Mucosa of descending colon (tissue), 3 donors: ENCODE data around the gene SPDYE2B. TPM values are rescaled to one million over a fixed set of nuclear protein-coding genes. Genes with fewer than 3 reads are reported as not detected.
"Not testable (repeated sequence)": the region's sequence is repeated elsewhere in the genome, so short reads cannot be mapped to it uniquely, and the experiment has no call there.

Source experiments
- ATAC-seq: fragments of 200-7000 bp; cut with Tn5 transposase; one replicate; pipeline ENCODE4 v1.9.1; 2020; ENCODE audit warnings: mild to moderate bottlenecking, moderate library complexity
- DNase-seq, 3 donors: peaks; one replicate each; pipeline ENCODE4 v3.0.0-alpha.2; 2020
- H3K36me3 ChIP-seq: fragments of 200-600 bp; one replicate; pipeline ENCODE4 v1.8.0; 2021; ENCODE audit warnings: low read depth, mild to moderate bottlenecking
- H3K4me1 ChIP-seq: fragments of 200-600 bp; one replicate; pipeline ENCODE4 v1.8.0; 2021; ENCODE audit warnings: low read depth, mild to moderate bottlenecking
- H3K4me3 ChIP-seq: fragments of 200-600 bp; one replicate; pipeline ENCODE4 v1.8.0; 2021; ENCODE audit warnings: mild to moderate bottlenecking
- H3K9me3 ChIP-seq: fragments of 200-600 bp; one replicate; pipeline ENCODE4 v1.8.0; 2021; ENCODE audit warnings: mild to moderate bottlenecking
- intact Hi-C, 2 donors: fragments of 100-400 bp; cut with DNase I in 1 of 2; cut with micrococcal nuclease in 1 of 2; formaldehyde crosslinking; loops; one replicate each; pipeline versions ENCODE4 v1.11.0 to v1.11.1; 2022; cut with DNase I, micrococcal nuclease
- long read RNA-seq, 2 donors: library from polyadenylated mRNA; unstranded; transcript quantifications; one replicate each; pipeline ENCODE4 v2.0.0, GENCODE V29; 2019 to 2021
- total RNA-seq, 3 donors: library from RNA; stranded (reverse); fragmentation: NEBNext Ultra II Directional in 2 of 3; extraction: Animal tissue kit (Norgen Biotek cat#: 25700) in 2 of 3; gene quantifications; one replicate each; pipeline versions ENCODE4 v1.2.1 to v1.2.4, GENCODE V29; 2021 to 2023
- donor health status: DM: no; HTN: no; CAD: no; lungs with moderate emphysema.
- donor health status: DM: no; HTN: no; CAD: no.
- donor health status: DM: no; HTN: yes; CAD: no.

SPDYE2B gene, protein sequence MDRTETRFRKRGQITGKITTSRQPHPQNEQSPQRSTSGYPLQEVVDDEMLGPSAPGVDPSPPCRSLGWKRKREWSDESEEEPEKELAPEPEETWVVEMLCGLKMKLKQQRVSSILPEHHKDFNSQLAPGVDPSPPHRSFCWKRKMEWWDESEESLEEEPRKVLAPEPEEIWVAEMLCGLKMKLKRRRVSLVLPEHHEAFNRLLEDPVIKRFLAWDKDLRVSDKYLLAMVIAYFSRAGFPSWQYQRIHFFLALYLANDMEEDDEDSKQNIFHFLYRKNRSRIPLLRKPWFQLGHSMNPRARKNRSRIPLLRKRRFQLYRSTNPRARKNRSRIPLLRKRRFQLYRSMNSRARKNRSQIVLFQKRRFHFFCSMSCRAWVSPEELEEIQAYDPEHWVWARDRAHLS
- not detected for total RNA-seq
- long read RNA-seq, donor 1, partial matches to known transcripts, result 0 of 19 reads
- long read RNA-seq, donor 1, other reads (novel, unspliced or antisense), result 19 of 19 reads
- long read RNA-seq, donor 2, partial matches to known transcripts, result 0 of 4 reads
- long read RNA-seq, donor 2, other reads (novel, unspliced or antisense), result 4 of 4 reads

- H3K4me1 ChIP-seq, intact Hi-C loops, ATAC-seq: not testable (repeated sequence)
Observed at GRCh38 chr7:102649924-102650323, at the start of gene SPDYE2B. Gene SPDYE2B (plus strand): TSS chr7:102650319. CDS start chr7:102652349, 2,030 bp downstream.

DNA sequence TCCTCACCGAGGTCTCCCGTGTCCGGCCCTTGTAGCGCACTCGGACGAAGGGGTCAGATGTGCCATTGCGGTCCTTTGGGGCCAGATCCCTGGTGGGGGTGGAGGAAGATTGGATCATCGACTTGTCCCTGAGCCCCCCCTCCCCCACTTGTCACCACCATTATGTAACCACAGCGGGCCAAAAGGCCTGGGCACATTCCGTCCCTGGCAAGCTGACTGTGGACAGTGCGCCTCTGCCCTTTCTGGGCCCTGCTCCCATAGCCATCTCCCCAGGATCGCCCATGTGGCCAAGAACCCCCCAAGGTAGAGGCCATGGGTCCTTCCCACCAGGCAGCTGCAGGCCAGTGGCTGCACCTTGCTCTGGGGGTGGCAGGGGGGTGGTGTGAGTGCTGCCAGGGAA lies 47.8 kb upstream of the SPDYE2B start:
- DNase-seq, H3K4me1 ChIP-seq, H3K9me3 ChIP-seq, intact Hi-C loops, H3K4me3 ChIP-seq, ATAC-seq, H3K36me3 ChIP-seq: not testable (repeated sequence)

More at GRCh38 chr7:102649924-102650323, at the start of gene SPDYE2B:
- H3K4me3 ChIP-seq, DNase-seq, H3K9me3 ChIP-seq, H3K36me3 ChIP-seq: not testable (repeated sequence)

GRCh38 chr7:102604431-102605145 lies 45.5 kb upstream of the SPDYE2B start:
- intact Hi-C loops, H3K9me3 ChIP-seq, H3K4me1 ChIP-seq, H3K4me3 ChIP-seq, H3K36me3 ChIP-seq, DNase-seq: not testable (repeated sequence)
- peak; percentile 7 for ATAC-seq

DNA sequence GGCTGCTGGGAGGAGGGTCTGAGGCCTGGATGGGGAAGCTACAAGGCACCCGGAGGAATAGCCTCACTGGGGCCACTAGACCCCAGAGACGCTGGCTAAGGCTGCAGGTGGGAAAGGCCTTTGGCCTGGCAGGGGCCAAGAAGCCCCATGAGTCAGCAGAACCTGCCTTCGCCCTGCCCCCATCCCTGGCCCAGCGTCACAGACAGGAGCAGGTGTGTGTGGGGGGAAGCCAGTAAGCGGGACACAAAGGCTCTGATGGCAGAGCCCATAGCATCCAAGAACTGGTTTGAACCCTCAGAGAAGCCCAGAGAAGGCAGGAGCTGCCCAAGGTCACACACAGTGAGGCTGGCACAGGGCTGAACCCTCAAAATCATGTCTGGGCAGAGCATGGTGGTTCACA lies 43.3 kb upstream of the SPDYE2B start:
- not testable (repeated sequence) for ATAC-seq

GRCh38 chr7:102609734-102610133 lies 40.4 kb upstream of the SPDYE2B start:
- H3K4me3 ChIP-seq, H3K9me3 ChIP-seq, ATAC-seq, DNase-seq, intact Hi-C loops, H3K4me1 ChIP-seq, H3K36me3 ChIP-seq: not testable (repeated sequence)

More for the DNA sequence above, 43.3 kb upstream of the SPDYE2B start:
- H3K9me3 ChIP-seq, H3K4me3 ChIP-seq, intact Hi-C loops, H3K4me1 ChIP-seq, DNase-seq, H3K36me3 ChIP-seq: not testable (repeated sequence)

DNA sequence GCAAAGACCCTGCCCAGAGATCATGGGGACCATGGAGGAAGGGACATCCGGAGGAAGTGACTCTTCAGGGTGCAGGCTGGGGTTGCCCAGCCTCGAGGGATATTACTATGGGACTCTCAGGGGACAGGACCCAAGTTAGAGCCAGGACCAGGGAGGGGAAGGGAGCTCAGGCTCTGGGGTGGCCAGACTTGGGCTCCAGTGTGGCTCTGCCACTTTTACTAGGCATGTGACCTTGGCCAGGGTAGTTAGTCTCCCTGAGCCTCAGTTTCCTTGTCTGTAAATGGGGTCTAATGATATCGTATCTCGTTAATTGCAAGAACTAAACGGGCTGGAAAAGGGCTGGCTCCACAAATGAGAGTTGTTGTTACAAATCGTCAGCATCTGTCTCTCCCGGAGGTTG lies 39.7 kb upstream of the SPDYE2B start:
- H3K4me1 ChIP-seq, H3K36me3 ChIP-seq, intact Hi-C loops, H3K9me3 ChIP-seq, ATAC-seq, H3K4me3 ChIP-seq: not testable (repeated sequence)
- DNase-seq, result peak in 2 of 3 donors; percentile 14 to 15

DNA sequence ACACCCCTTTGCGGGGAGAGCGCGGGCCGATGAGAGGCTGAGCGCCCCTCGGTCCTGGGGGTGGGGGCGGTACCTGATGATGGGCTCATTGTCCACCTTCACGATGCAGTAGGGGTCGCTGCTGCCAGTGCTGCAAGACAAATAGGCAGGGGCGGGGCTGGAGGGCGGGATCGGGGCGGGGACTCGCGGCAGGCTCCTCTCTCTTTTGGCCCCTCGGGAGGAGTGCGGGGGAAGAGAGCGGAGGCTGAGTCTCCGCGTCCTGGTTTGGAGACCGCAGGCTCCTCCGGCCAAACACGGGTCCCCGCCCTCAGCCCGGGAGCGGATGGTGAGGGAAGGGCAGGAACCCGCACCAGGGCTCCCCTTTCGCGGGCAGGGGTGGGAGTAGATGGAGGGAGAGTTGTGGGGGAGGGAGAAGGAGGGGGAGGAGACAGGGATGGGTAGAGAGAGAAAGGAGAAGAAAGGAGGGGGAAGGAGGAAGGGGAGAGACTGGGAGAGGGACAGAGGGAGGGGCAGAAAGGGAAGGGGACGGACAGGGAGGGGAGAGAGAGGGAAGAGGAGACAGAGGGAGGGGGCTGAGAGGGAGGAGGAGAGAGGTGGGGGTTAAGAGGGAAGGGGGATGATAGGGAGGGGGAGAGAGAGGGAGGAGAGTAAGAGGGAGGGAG lies 39.0 kb upstream of the SPDYE2B start:
- intact Hi-C loops, H3K4me3 ChIP-seq, H3K36me3 ChIP-seq, H3K4me1 ChIP-seq, DNase-seq, H3K9me3 ChIP-seq: not testable (repeated sequence)
- ATAC-seq, result peak; percentile 60

DNA sequence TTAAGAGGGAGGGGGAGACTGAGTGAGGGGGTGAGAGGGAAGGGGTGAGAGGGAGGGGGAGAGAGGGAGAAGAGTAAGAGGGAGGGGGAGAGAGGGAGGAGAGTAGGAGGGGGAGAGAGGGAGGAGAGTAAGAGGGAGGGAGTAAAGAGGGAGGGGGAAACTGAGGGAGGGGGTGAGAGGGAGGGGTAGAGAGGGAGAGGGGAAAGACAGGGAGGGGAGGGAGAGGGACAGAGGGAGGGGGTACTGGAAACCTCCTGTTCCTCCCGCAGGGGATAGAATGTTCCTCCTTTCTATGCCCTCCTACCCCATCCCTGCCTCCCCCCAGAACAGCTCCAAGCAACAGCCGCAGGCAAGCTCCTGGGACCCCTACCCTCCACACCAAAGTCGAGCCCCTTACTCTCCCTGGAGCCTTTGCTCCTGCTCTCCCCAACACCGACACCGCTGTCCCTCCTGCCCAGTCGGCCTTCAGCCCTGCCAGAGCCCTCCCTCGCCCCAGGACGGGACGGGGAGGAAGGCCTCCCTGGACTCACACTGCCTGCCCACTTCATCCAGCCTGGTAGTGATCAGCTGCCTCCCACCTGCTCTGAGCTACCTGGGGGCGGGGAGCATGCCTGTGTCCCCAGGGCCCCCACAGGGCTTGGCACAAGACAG lies 38.3 kb upstream of the SPDYE2B start:
- DNase-seq, result peak in 1 of 3 donors; percentile 37
- H3K9me3 ChIP-seq, H3K4me1 ChIP-seq, ATAC-seq, H3K4me3 ChIP-seq, H3K36me3 ChIP-seq, intact Hi-C loops: not testable (repeated sequence)

DNA sequence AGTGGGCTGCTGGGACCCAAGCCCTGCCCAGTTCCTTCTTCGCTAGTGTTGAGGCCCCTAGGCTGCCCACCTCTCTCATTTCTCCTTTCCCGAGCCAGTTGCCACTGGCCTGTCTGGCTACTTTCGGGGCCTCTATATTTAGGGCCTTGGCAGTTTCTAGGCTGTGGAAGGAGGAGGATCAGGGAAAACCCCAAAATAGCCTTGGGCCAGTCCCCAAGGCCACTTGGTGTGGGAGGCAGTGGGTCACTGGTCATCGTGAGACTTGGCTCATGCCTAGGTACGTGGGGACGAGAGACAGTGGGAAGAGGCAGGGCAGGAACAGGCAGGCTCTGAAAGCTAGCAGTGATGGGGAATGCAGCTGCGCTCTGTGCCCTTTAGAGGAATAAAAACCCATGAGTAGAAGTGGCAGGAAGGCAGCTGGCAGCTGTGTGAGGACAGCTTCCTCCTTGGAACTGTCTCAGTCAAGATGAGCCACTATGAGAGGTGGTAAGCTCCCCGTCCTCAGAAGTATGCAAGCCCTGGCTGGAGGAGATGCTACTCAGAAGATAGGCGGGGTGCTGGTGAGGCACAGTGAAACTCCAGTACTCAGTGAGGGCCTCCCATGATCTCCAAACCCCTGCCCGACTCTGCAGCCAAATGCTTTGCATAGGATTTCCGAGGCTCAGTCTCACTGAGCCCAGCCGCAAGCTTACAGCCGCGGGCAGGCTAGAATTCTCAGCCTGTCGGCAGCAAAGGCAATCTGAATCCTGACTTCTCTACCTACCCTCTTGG lies 36.4 kb upstream of the SPDYE2B start:
- H3K36me3 ChIP-seq, H3K9me3 ChIP-seq, H3K4me1 ChIP-seq, H3K4me3 ChIP-seq, intact Hi-C loops: not testable (repeated sequence)
- ATAC-seq (peak; percentile 1), DNase-seq (peak in 1 of 3 donors; percentile 20)

DNA sequence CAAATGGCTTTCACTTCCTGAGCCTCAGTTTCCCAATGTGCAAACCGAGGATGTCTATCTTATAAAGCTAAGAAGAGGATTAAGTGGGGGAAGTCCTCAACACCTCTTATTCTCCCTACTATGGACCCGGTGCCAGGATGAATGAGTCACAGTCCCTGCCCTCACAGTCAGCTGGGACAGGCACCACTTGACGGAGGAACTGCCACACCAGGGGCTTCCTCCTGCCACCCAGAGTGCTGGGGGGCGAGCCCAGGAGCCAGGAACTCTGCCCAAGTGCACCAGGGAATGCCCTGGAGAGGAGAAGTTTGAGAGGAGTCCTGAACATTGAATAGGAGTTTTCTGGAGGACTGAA lies 35.8 kb upstream of the SPDYE2B start:
- H3K4me3 ChIP-seq, H3K36me3 ChIP-seq, H3K4me1 ChIP-seq, H3K9me3 ChIP-seq, intact Hi-C loops, DNase-seq: not testable (repeated sequence)
- peak; percentile 16 for ATAC-seq

- intact Hi-C loops, ATAC-seq, H3K36me3 ChIP-seq, H3K4me3 ChIP-seq, H3K4me1 ChIP-seq, DNase-seq, H3K9me3 ChIP-seq: not testable (repeated sequence)
Observed at GRCh38 chr7:102614873-102615272, 35.2 kb upstream of the SPDYE2B start.

- DNase-seq, H3K4me3 ChIP-seq, H3K4me1 ChIP-seq, H3K9me3 ChIP-seq, H3K36me3 ChIP-seq, intact Hi-C loops: not testable (repeated sequence)
- ATAC-seq, result peak; percentile 34
Observed at GRCh38 chr7:102615930-102616329, 34.2 kb upstream of the SPDYE2B start.
